Fibroblast of pulmonary artery (primary cell): ENCODE measurements around the gene GOLPH3L.
"Not testable (repeated sequence)": the region's sequence is repeated elsewhere in the genome, so short reads cannot be mapped to it uniquely, and the experiment has no call there.

Source experiments
- DNase-seq: peaks from one replicate; pipeline ENCODE4 v3.0.0-alpha.2; 2010; ENCODE audit warnings: low read depth
- H3K4me3 ChIP-seq: replicated peaks from 2 replicates; pipeline ENCODE4 v1.5.1; 2011; ENCODE audit warnings: low read depth, mild to moderate bottlenecking, control low read depth, low read length, moderate library complexity
- TF ChIP-seq, protein P1 (sequence below): IDR thresholded peaks from 2 replicates; pipeline ENCODE4 v1.5.1; 2011; ENCODE audit warnings: mild to moderate bottlenecking, control low read depth, low read length, inconsistent platforms; ENCODE audit errors: missing control alignments

GOLPH3L gene

GRCh38 chr1:150661156-150661555 is 35.8 kb downstream of the GOLPH3L start:
- no peak overlapping the region for H3K4me3 ChIP-seq
- TF ChIP-seq, protein P1, sequence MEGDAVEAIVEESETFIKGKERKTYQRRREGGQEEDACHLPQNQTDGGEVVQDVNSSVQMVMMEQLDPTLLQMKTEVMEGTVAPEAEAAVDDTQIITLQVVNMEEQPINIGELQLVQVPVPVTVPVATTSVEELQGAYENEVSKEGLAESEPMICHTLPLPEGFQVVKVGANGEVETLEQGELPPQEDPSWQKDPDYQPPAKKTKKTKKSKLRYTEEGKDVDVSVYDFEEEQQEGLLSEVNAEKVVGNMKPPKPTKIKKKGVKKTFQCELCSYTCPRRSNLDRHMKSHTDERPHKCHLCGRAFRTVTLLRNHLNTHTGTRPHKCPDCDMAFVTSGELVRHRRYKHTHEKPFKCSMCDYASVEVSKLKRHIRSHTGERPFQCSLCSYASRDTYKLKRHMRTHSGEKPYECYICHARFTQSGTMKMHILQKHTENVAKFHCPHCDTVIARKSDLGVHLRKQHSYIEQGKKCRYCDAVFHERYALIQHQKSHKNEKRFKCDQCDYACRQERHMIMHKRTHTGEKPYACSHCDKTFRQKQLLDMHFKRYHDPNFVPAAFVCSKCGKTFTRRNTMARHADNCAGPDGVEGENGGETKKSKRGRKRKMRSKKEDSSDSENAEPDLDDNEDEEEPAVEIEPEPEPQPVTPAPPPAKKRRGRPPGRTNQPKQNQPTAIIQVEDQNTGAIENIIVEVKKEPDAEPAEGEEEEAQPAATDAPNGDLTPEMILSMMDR = no peak
- no peak for DNase-seq

DNA sequence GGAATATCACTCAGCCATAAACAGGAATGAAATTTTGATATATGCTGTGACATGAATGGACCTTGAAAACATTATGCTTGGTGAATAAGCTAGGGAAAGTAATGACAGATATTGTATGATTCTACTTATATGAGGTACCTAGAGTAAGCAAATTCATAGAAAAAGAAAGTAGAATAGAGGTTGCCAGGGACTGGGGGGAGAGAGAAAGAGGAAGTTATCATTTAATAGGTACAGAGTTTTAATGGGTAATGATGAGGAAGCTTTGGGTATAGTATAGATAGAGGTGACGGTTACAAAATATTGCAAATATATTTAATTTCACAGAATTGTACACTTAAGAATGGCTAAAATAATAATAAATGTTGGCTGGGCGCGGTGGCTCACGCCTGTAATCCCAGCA is 36.4 kb downstream of the GOLPH3L start:
- no peak overlapping the region for H3K4me3 ChIP-seq
- no peak for DNase-seq
- TF ChIP-seq, protein P1 = no peak

- not testable (repeated sequence) for DNase-seq, H3K4me3 ChIP-seq
Measured at GRCh38 chr1:150657064-150657463, 39.9 kb downstream of the GOLPH3L start.

DNA sequence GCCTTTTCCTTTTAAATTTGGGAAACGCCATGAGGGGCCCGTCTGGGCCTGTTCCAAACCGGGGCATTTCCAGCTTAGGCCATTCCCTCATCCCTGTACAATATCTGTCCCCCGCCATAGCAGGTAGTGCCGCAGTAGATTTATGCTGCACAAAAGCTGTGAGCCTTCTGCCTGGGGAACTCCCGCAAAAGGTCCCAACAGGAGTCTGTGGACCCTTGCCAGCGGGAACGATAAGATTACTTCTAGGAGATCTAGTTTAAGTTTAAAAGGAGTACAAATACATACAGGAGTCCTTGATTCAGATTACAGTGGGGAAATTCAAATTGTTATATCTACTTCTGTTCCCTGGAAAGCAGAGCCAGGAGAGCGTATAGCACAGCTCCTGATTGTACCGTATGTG is 42.3 kb downstream of the GOLPH3L start:
- not testable (repeated sequence) for H3K4me3 ChIP-seq, DNase-seq

- peak; percentile 37 for DNase-seq
- TF ChIP-seq, protein P1 = no peak
- H3K4me3 ChIP-seq = no peak overlapping the region
Measured at GRCh38 chr1:150650193-150650592, 46.8 kb downstream of the GOLPH3L start.

DNA sequence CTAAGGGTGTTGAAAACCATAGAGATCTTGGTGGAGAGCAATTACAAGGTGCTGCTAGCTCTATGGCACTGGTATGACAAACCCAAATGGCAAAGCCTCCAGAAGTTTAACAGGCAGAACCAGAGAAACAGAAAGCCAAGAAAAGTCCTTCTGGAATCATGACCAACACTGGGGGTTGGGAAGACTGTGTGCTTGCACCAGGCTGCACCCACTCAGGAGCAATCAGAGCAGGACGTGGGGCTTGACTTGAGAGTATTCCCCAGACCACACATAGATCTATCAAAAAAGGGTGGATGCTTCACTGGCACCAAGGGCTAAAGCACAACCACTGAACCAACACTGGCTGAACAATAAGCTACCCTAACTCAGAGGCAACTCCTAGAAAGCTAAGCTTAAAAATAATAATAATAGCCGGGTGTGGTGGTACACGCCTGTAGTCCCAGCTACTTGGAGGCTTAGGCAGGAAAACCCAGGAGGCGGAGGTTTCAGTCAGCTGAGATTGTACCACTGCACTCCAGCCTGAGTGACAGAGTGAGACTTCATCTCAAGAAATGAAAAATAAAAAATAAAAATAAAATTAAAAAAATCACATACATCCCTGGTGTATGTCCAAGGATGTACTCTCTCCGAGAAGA is 47.4 kb downstream of the GOLPH3L start:
- no peak overlapping the region for H3K4me3 ChIP-seq
- TF ChIP-seq, protein P1 = no peak
- DNase-seq = no peak

- H3K4me3 ChIP-seq = no peak overlapping the region
Measured at GRCh38 chr1:150642296-150642695, 54.7 kb downstream of the GOLPH3L start.

GRCh38 chr1:150641126-150641815 is 55.7 kb downstream of the GOLPH3L start:
- H3K4me3 ChIP-seq, DNase-seq: not testable (repeated sequence)

More at GRCh38 chr1:150642296-150642695, 54.7 kb downstream of the GOLPH3L start:
- TF ChIP-seq, protein P1 = no peak
- DNase-seq = no peak

- not testable (repeated sequence) for DNase-seq, H3K4me3 ChIP-seq
Measured at GRCh38 chr1:150638430-150638829, 58.5 kb downstream of the GOLPH3L start.

GRCh38 chr1:150634839-150635622 is 61.9 kb downstream of the GOLPH3L start:
- H3K4me3 ChIP-seq, DNase-seq: not testable (repeated sequence)
